Erythroblast (primary cell): Measurements from ENCODE around the gene ITGAE.

Experiments
- DNase-seq, 2 experiments: peaks; one replicate each; lab custom pipeline; 2025; lab: John Stamatoyannopoulos, UW
- GATA1 ChIP-seq: IDR thresholded peaks from 2 replicates; pipeline ENCODE4 v1.6.1; 2011; ENCODE audit warnings: low read depth, mild to moderate bottlenecking, control low read depth, low read length, moderate library complexity
- POLR2A ChIP-seq: IDR thresholded peaks from 2 replicates; pipeline ENCODE4 v1.6.1; 2011; ENCODE audit warnings: mild to moderate bottlenecking, low read length

ITGAE gene

DNA sequence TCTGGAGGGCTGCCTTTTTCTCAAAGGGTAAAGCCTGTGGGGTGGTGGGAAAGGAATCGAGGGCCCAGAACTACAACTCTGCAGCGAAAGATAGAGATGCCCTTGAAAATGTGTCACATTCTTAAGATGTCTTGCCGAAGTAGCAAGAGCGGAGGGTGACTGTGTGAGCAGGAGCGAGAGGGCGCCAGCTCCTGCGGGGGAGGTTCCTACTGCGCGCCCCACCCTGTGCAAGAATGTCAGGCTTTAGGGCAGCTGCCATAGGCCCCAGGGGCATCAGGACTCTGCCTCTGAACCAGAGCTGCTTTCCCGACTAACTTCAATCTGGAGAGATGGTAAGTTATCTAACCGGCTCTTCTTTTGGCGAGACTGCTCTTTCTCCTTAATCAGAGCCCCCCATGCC lies 11.8 kb upstream of the ITGAE start:
- no peak for DNase-seq

DNA sequence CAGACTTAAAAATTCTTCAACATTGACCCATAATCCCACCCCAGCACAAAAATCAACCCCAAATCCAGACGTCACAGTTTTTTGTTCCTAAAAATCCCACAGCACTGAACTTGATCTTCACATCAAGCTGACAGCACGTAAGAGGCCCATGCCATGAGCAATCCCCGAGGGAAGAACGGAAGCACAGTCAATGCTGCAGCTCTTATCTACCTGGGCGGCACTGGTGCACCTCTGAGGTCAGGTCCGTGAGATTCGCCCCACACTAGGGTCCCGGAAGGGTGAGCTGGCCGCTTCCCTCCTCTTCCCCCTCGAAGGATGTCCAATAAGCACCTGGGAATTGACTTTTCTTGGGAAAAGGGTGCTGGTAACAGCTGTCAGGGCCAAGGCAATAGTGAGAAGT lies 11.3 kb upstream of the ITGAE start:
- TF ChIP-seq POLR2A (no peak), GATA1 (no peak)
- no peak for DNase-seq

More for the DNA sequence above, 11.8 kb upstream of the ITGAE start:
- TF ChIP-seq GATA1, result no peak
- TF ChIP-seq POLR2A, result no peak

DNA sequence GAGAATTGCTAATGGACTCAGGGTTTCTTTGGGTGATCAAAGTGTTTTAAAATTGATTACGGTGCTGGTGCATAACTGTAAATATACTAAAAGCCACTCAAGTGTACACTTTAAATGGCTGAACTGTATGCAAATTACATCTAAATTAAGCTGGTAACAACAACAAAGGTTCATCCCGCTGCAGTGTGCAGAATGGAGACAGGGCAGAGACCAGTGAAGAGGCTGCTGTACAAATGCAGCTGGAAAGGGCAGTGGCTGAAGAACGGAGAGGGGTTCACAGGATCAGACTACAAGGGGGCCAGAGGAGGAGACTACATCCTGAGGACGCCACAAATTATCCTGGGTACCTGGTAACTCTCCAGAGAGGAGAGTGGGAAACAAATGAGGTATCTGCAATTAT lies 9.0 kb upstream of the ITGAE start:
- DNase-seq, result no peak
- no peak for TF ChIP-seq GATA1
- no peak for TF ChIP-seq POLR2A

DNA sequence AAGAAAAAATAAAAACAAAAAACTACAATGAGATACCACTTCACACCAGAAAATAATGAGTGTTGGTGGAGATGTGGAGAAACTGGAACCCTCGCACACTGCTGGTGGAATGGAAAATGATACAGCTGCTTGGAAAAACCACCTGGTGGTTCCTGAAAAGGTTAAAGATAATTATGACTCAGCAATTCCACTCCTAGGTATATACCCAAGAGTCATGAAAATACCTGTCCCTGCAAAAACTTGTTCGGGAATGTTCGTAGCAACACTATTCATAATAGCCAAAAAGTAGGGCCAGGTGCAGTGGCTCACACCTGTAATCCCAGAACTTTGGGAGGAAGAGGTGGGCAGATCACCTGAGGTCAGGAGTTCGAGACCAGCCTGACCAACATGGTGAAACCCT lies 8.1 kb upstream of the ITGAE start:
- DNase-seq, result no peak
- no peak for TF ChIP-seq GATA1
- no peak for TF ChIP-seq POLR2A

DNA sequence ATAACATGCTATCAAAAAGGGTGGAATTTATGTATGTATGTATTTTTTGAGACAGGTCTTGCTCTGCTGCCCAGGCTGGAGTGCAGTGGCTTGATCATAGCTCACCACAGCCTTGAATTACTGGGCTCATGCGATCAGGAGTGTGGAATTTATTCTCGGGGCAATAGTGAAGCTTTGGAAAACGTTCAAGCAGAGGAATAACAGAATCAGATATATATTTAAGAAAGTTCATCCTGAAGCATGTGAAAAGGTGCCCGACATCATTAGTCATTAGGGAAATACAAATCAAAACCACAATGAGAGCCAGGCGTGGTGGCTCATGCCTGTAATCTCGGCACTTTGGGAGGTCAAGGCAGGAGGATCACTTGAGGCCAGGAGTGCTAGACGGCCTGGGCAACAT lies 7.7 kb upstream of the ITGAE start:
- TF ChIP-seq GATA1 (no peak), POLR2A (no peak)
- no peak for DNase-seq

DNA sequence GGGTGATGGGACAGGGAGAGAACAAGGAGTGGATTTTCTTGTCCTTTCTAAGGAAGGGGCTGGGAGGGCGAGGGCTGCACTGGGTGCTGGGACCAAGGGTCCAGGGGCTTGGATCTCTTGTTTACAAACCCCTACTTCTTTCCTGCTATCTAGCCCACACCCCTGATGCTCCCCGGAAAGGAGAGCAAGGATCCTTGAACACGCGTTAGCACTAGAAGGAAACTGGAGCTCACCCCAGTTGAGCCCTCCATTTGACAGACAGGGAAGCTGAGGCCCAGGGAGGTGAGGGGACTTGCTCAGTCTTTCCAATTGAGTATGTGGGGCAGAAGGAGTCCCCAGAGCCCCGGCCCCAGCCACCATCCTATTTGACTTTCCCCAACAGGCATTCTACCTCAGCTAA lies 4.6 kb upstream of the ITGAE start:
- no peak for DNase-seq
- TF ChIP-seq POLR2A (no peak), GATA1 (no peak)

DNA sequence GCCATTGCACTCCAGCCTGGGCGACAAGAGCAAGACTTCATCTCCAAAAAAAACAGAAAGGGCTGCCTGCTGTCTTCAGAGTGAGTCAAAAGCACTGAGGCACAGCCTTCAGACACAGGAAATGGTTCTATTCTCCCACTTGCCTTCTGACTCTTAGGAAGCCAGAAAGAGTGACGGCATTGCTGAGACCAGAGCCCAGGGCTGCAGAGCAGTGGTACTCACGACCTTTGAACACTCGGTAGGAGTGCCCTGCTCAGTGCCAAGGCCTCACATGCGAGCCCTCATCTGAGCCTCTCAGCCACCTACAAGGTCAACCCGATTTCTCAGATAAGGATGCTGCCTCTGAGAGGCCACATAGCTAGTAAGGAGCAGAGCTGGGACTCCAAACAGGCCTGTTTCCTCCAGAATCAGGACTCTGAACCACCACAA lies 3.5 kb upstream of the ITGAE start:
- no peak for DNase-seq
- TF ChIP-seq POLR2A (no peak), GATA1 (no peak)

DNA sequence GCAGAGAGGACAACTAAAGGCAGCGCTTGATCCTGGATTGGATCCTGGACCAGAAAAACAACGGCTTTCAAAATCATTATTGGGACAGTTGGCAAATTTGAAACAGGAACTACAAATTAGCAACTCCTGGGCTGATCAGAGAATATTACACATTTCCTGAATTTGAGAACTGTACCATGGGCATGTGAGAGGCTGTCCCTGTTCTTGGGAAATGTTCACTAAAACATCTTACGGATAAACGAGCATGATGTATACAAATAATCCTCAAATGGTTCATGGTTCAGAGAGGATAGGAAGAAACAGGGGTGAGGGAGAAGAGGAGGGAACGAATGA lies 2.3 kb upstream of the ITGAE start:
- no peak for TF ChIP-seq POLR2A
- TF ChIP-seq GATA1, result no peak
- no peak for DNase-seq

DNA sequence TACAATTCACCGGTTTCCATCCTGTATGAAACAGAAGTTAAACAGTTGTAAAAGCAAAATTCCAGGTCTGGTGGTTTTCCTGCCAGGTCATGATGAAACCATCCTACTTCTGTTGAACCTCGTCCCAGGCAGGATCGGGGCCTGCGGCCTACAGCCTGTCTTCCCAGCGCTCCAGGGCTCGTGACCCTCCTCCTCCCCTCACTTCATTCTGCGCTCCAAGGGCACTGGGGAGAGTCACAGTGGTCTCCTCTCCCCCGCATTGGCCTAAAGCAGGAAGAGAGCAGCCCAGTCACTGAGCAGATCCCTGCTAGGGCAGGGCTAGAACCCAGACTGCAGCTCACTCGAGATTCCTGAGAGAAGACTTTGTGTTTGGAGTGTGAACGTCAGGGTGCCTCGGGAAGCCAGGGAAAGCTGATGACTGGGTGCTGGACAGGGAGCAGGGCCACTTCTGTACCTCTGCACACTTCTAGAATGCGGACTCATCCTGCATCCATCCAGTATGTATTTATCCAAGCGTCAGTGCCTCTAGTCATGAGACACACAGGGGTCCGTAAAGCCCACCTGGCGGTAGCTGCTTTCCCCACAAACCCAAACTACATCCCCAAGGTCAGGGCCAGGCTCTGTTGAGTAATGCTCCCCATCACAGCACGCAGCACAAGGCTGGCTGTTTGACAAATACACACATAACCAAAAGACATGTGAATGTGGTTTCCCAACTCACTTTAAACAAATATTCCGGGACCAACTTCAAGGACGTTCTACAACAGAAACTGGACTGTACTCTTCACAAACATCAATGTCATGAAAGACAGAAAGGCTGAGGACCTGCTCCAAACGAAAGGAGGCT lies 1.7 kb upstream of the ITGAE start:
- TF ChIP-seq POLR2A (no peak), GATA1 (no peak)
- DNase-seq, result no peak

DNA sequence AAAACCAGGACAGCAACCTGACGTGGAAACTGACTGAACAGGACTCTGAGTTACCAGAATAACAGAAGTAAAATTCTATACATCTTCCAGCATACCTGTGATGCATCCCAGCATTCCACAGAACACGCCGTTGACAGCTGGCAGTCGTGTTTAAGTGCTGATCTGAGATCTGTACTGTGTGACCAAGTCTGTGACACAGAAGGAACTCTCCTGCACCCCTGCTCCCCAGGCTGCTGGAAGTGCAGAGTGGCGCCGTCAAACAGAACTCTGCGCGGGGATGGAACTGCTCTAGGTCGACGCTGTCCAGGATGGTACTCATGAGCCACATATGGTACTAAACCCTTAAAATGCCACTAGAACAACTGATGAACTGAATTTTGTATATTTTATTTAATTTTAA lies 804 bp upstream of the ITGAE start:
- TF ChIP-seq POLR2A (no peak), GATA1 (no peak)
- no peak for DNase-seq

DNA sequence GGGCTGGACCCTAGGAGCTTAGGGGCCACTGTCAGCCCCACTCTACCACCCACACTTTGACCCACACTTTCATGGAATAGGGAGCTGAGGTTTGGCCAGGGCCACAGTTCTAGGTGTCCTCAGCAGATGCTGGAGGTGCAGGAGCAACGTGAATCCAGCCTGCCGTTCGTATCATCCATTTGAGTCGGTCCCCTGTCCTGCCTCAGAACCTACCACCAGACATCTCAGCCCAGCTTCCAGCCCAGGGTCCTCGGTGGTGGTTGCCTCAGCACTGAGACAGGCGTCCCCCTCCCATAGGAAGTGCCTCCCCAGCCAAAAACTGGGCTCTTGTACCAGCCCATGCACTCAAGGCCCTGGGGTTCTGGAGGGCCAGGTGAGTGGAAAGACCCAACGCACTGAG lies 359 bp upstream of the ITGAE start:
- DNase-seq, result no peak

DNA sequence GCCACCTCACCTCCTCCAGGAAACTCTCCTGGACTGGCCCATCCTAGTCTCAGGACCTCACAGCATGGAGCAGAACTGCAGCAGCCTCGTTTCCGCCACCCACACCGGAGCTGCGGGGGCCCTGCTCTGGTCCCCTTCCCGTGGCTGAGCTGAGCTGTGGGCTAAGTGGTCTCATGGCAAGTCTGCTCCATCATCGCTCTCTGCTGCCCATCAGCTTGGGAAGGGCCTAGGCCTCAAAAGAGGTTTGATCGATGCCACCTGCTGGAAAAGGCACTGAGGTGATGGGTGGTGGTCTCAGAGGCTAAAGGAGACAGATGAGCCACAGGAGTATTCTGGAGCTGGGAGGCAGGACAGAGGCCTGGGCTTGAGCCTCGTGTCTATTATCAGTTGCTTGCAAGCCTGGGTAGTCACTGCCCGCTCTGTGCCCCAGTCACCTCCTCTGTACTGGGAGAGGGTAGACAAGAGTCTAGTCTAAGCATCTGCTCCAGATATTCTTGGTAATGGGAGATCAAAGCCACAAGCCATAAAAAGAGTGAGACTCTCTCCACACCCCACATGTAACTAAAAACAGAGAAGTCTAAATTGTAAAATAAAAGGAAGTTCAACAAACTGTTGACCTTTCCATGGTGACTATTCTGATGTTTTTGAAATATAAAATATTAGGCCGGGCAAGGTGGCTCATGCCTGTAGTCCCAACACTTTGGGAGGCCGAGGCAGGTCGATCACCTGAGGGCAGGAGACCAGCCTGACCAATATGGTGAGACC lies 1.6 kb downstream of the ITGAE start:
- no peak for TF ChIP-seq GATA1
- no peak for TF ChIP-seq POLR2A
- no peak for DNase-seq

More for the DNA sequence above, 359 bp upstream of the ITGAE start:
- TF ChIP-seq POLR2A (no peak), GATA1 (no peak)

DNA sequence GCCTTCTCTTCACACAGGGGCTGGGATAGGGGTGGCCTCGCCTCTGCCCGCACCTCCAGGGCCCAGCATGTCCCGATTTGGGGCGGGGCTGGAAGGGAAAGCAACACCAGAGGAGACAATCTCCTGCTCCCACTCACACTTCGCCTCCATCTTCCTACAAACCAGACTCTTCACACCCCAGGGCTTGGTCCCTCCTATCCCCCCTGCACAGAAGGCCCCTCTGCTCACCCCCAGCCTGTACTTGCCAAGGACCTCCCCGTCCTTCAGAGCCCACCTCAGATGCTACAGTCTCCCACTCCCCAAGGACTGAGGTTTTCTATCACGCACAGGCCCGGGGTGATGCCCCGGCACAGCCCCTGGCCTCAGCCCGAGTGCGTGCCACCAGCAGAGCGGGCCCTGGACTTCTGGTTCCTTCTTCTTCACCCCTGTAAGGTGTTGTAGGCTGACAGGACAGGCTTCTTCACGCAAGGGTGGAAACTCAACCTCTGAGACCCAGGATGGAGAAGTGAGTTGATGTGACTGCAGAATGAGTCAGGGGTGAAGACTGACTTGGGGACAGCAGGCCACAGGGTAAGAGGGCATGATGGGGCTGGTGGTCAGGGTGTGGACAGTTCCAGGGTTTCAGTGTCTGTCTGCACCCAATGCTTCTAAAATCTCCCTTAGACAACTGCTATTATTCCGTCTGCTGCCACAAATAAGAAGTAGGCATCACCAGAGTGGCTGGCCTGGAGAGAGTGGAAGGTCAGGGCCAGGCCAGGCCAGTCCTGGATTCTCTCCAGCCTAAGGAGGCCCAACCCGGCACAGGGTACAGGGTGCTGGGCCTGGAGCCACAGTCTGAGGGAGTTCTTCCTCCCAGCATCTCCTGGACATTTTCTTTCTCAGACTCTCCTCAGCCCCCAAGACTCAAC lies 2.5 kb downstream of the ITGAE start:
- TF ChIP-seq GATA1 (no peak), POLR2A (no peak)
- DNase-seq, result no peak
